Measurements from ENCODE around the gene COG7.

GRCh38 chr16:23355106-23355670 lies 97.8 kb downstream of the COG7 start:
- TF ChIP-seq CTCF (IDR thresholded peaks at IDR 0.05) (no peak), POLR2A (IDR thresholded peaks at IDR 0.05) (no peak)

Data from vagina (tissue), 2 donors.